D721Med (cell line): ENCODE results near the gene KIAA0825.
"Not testable (repeated sequence)": the region's sequence is repeated elsewhere in the genome, so short reads cannot be mapped to it uniquely, and the experiment has no call there.

Source experiments
- DNase-seq: peaks from one replicate; pipeline ENCODE4 v3.0.0; 2011; ENCODE audit warnings: low spot score; ENCODE audit not compliant: insufficient read length
- FAIRE-seq: peaks from 2 replicates; lab custom pipeline; 2011; peaks lifted over from hg19 to GRCh38; lab: Jason Lieb, UNC
- CTCF ChIP-seq: IDR thresholded peaks from 2 replicates; pipeline ENCODE4 v1.5.1; 2012; ENCODE audit warnings: mild to moderate bottlenecking, control low read depth; ENCODE audit not compliant: insufficient read depth; ENCODE audit errors: missing control alignments

The KIAA0825 gene

GRCh38 chr5:94362857-94363256, 255.5 kb downstream of the KIAA0825 start:
- no peak for TF ChIP-seq CTCF
- DNase-seq = no peak
- FAIRE-seq = no peak

- DNase-seq (no peak), FAIRE-seq (no peak)
- no peak for TF ChIP-seq CTCF
Measured at GRCh38 chr5:94361832-94362796, 256.3 kb downstream of the KIAA0825 start.

- no peak for DNase-seq
- no peak for FAIRE-seq
- TF ChIP-seq CTCF = no peak
Measured at GRCh38 chr5:94361161-94361560, 257.2 kb downstream of the KIAA0825 start.

- DNase-seq (no peak), FAIRE-seq (no peak)
- TF ChIP-seq CTCF = no peak
Measured at GRCh38 chr5:94360382-94361130, 257.8 kb downstream of the KIAA0825 start.

DNA sequence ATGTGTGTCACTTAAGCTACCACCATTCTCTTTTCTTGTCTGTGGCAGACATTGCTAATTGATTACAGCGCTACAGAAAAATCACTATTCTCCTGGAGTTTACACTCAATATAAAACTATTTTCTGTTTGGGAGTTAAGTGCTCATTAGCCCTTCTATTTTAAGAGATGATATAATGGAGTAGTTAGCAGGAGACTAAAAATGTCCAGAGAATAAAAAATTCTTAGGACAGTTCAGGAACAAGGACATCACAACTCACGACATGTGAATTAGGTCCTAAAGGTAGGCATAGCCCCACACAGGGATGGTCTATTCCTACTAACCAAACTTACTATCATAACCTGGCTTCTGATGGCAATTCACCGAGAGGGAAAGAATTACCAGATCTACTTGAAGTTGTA, 258.5 kb downstream of the KIAA0825 start:
- no peak for DNase-seq
- FAIRE-seq = no peak
- TF ChIP-seq CTCF = no peak

- DNase-seq = no peak
- no peak for FAIRE-seq
- TF ChIP-seq CTCF = no peak
Measured at GRCh38 chr5:94355811-94356210, 262.6 kb downstream of the KIAA0825 start.

GRCh38 chr5:94354837-94355485, 263.4 kb downstream of the KIAA0825 start:
- not testable (repeated sequence) for DNase-seq, FAIRE-seq
